HCT116 (cell line): Measurements from ENCODE around the gene LHFPL6. TPM values are rescaled to one million over a fixed set of nuclear protein-coding genes. Genes with fewer than 3 reads are reported as not detected.

Experiments used
- ATAC-seq: fragments of 200-7000 bp; cut with Tn5 transposase; 2 replicates; pipeline ENCODE4 v1.9.1; 2020; ENCODE audit warnings: mild to moderate bottlenecking, moderate library complexity
- BruUV-seq: library from RNA; stranded (reverse); fragments of 400-500 nt; replicated peaks from 2 replicates; lab custom pipeline; 2021; lab: Mats Ljungman, UMichigan
- CTCF ChIA-PET: fragments of 300-600 bp; sonication (Branson Sonifier 250); formaldehyde crosslinking; loops from one replicate; lab custom pipeline; 2021; ENCODE audit warnings: antibody characterized with exemption; lab: Charles Lee
- POLR2A ChIA-PET: fragments of 300-600, 350-600 bp; sonication (Branson Sonifier 250); formaldehyde crosslinking; loops from one replicate; lab custom pipeline; 2021; ENCODE audit warnings: antibody characterized with exemption; lab: Charles Lee
- RAD21 ChIA-PET, 2 experiments: fragments of 300-600 bp; sonication (Branson Sonifier 250); formaldehyde crosslinking; loops; one replicate each; lab custom pipeline; 2023; ENCODE audit warnings: low total read pairs in 2 of 2; ENCODE audit not compliant: uncharacterized antibody in 2 of 2, unreplicated experiment in 2 of 2, low non-redundant PET in 1 of 2; lab: Charles Lee
- DNase-seq: peaks from one replicate; pipeline ENCODE4 v3.0.0-alpha.2; 2010; ENCODE audit warnings: low read depth, low spot score
- H2AFZ ChIP-seq: fragments of 200-600 bp; shearing (Covaris generic), sonication (generic); 2 replicates; pipeline ENCODE4 v1.6.1; 2017; ENCODE audit warnings: low read depth, mixed run types, mixed read lengths, antibody characterized with exemption, low read length; ENCODE audit not compliant: poor library complexity, severe bottlenecking
- H3K27ac ChIP-seq: 2 replicates; pipeline ENCODE4 v1.5.1; 2012; ENCODE audit warnings: low read depth, low read length
- H3K27me3 ChIP-seq: fragments of 200-600 bp; sonication (generic); 2 replicates; pipeline ENCODE4 v1.6.1; 2016; ENCODE audit warnings: mixed run types, low read length, mixed read lengths; ENCODE audit not compliant: insufficient read depth
- H3K36me3 ChIP-seq, 2 experiments: fragments of 200-500 bp in 1 of 2; fragments of 200-600 bp in 1 of 2; sonication (Bioruptor generic) in 1 of 2; sonication (generic) in 1 of 2; 2 replicates each; pipeline versions ENCODE4 v1.5.1 to v1.6.1; 2014 to 2016; ENCODE audit warnings: low read length in 2 of 2, inconsistent platforms in 1 of 2, mixed read lengths in 1 of 2, mixed run types in 1 of 2; ENCODE audit not compliant: insufficient read depth in 2 of 2, control insufficient read depth in 1 of 2
- H3K4me1 ChIP-seq, 2 experiments: fragments of 200-600 bp in 1 of 2; sonication (generic) in 1 of 2; 2 replicates each; pipeline versions ENCODE4 v1.5.1 to v1.6.1; 2012 to 2017; ENCODE audit warnings: low read length in 2 of 2, inconsistent platforms in 1 of 2, mild to moderate bottlenecking in 1 of 2, mixed read lengths in 1 of 2, mixed run types in 1 of 2, moderate library complexity in 1 of 2; ENCODE audit not compliant: insufficient read depth in 2 of 2, control insufficient read depth in 1 of 2
- H3K4me2 ChIP-seq: fragments of 200-600 bp; sonication (generic); 2 replicates; pipeline ENCODE4 v1.6.1; 2017; ENCODE audit warnings: mixed run types, low read length, mixed read lengths
- H3K4me3 ChIP-seq, 2 experiments: fragments of 200-600 bp in 1 of 2; sonication (generic) in 1 of 2; replicated peaks in 1 of 2; 2 replicates each; pipeline ENCODE4 v1.5.1; 2011 to 2016; ENCODE audit warnings: low read length in 2 of 2, control low read depth in 1 of 2, low read depth in 1 of 2, mild to moderate bottlenecking in 1 of 2, mixed read lengths in 1 of 2, mixed run types in 1 of 2
- H3K79me2 ChIP-seq: fragments of 200-600 bp; sonication (generic); 2 replicates; pipeline ENCODE4 v1.6.1; 2017; ENCODE audit warnings: mild to moderate bottlenecking, mixed run types, low read length, moderate library complexity, mixed read lengths; ENCODE audit not compliant: insufficient read depth
- H3K9ac ChIP-seq: fragments of 200-600 bp; sonication (generic); 2 replicates; pipeline ENCODE4 v1.6.1; 2016; ENCODE audit warnings: low read length, mixed read lengths
- H3K9me2 ChIP-seq: fragments of 200-600 bp; sonication (generic), shearing (Covaris generic); 2 replicates; pipeline ENCODE4 v1.6.1; 2017; ENCODE audit warnings: mixed run types, mild to moderate bottlenecking, moderate library complexity; ENCODE audit not compliant: insufficient read depth
- H3K9me3 ChIP-seq, 2 experiments: fragments of 200-500 bp in 1 of 2; fragments of 200-600 bp in 1 of 2; sonication (Bioruptor generic) in 1 of 2; sonication (generic) in 1 of 2; 2 replicates each; pipeline ENCODE4 v1.6.1; 2014 to 2017; ENCODE audit warnings: low read length in 2 of 2, mixed read lengths in 2 of 2, inconsistent platforms in 1 of 2, low read depth in 1 of 2, mild to moderate bottlenecking in 1 of 2, mixed run types in 1 of 2, moderate library complexity in 1 of 2; ENCODE audit not compliant: control insufficient read depth in 1 of 2, insufficient read depth in 1 of 2
- H4K20me1 ChIP-seq: fragments of 200-600 bp; sonication (generic), shearing (Covaris generic); 2 replicates; pipeline ENCODE4 v1.6.1; 2017; ENCODE audit warnings: mixed run types, mild to moderate bottlenecking, moderate library complexity; ENCODE audit not compliant: insufficient read depth
- ATF3 ChIP-seq: IDR thresholded peaks from 2 replicates; pipeline ENCODE4 v1.6.1; 2012
- CEBPB ChIP-seq: IDR thresholded peaks from 2 replicates; pipeline ENCODE4 v1.6.1; 2012; ENCODE audit warnings: low read depth
- FOSL1 ChIP-seq: IDR thresholded peaks from 2 replicates; pipeline ENCODE4 v1.6.1; 2012; ENCODE audit warnings: low read depth
- JUND ChIP-seq: IDR thresholded peaks from 2 replicates; pipeline ENCODE4 v1.6.1; 2012
- POLR2A ChIP-seq: IDR thresholded peaks from 2 replicates; pipeline ENCODE4 v1.7.0; 2011; ENCODE audit warnings: borderline replicate concordance; ENCODE audit not compliant: insufficient read depth, insufficient read length; ENCODE audit errors: extremely low read depth
- POLR2AphosphoS5 ChIP-seq: IDR thresholded peaks from 2 replicates; pipeline ENCODE4 v1.6.1; 2011; ENCODE audit warnings: mild to moderate bottlenecking, low read depth, low read length, moderate library complexity
- RAD21 ChIP-seq: IDR thresholded peaks from 2 replicates; pipeline ENCODE4 v1.6.1; 2012; ENCODE audit warnings: low read depth, mild to moderate bottlenecking
- SP1 ChIP-seq: IDR thresholded peaks from 2 replicates; pipeline ENCODE4 v1.6.1; 2012; ENCODE audit warnings: low read depth
- TCF7L2 ChIP-seq: IDR thresholded peaks from 2 replicates; pipeline ENCODE4 v1.7.0; 2011; ENCODE audit warnings: borderline replicate concordance, inconsistent platforms; ENCODE audit not compliant: insufficient read depth, insufficient read length; ENCODE audit errors: extremely low read depth
- YY1 ChIP-seq: IDR thresholded peaks from 2 replicates; pipeline ENCODE4 v1.6.1; 2011; ENCODE audit warnings: low read length, low read depth, moderate library complexity, mild to moderate bottlenecking; ENCODE audit not compliant: insufficient replicate concordance; ENCODE audit errors: extremely low read depth
- ZBTB33 ChIP-seq: IDR thresholded peaks from 2 replicates; pipeline ENCODE4 v1.6.1; 2011; ENCODE audit warnings: mild to moderate bottlenecking, low read length, moderate library complexity; ENCODE audit not compliant: insufficient replicate concordance; ENCODE audit errors: extremely low read depth
- ZFX ChIP-seq: fragments of 450-650 bp; IDR thresholded peaks from 2 replicates; pipeline ENCODE4 v1.6.1; 2017
- ZNF274 ChIP-seq: fragments of 200-500 bp; sonication (Bioruptor generic); IDR thresholded peaks from 2 replicates; pipeline ENCODE4 v1.6.1; 2014; ENCODE audit warnings: mild to moderate bottlenecking, low read depth, low read length, inconsistent platforms
- intact Hi-C: fragments of 100-400 bp; cut with micrococcal nuclease; formaldehyde crosslinking; loops from 2 replicates; pipeline ENCODE4 v1.10.0; 2022
- total RNA-seq: library from RNA; stranded (reverse); gene quantifications from one replicate; pipeline ENCODE4 v1.2.1, GENCODE V29; 2021; ENCODE audit not compliant: unreplicated experiment
- TF ChIP-seq, protein P1 (sequence below), 3 experiments: fragments of 200-600 bp in 1 of 3; sonication (generic) in 1 of 3; IDR thresholded peaks in 2 of 3; conservative IDR thresholded peaks in 1 of 3; 2 replicates each; pipeline ENCODE4 v1.5.1; 2012 to 2017; ENCODE audit warnings: low read depth in 2 of 3, low read length in 2 of 3, antibody characterized with exemption in 1 of 3, borderline replicate concordance in 1 of 3, control low read depth in 1 of 3, mild to moderate bottlenecking in 1 of 3, mixed read lengths in 1 of 3, mixed run types in 1 of 3, moderate library complexity in 1 of 3; ENCODE audit not compliant: insufficient read depth in 1 of 3
- TF ChIP-seq, protein P2 (sequence below): IDR thresholded peaks from 2 replicates; pipeline ENCODE4 v1.6.1; 2012

The LHFPL6 gene
- total RNA-seq, 1 experiment from 2014 or later: 0.22 TPM

- TF ChIP-seq ZBTB33 (no peak), JUND (no peak), POLR2A (no peak), ZNF274 (no peak), TCF7L2 (no peak), ATF3 (no peak)
These were observed 281.4 kb downstream of the LHFPL6 start (continued) for GRCh38 chr13:39321574-39321973.

DNA sequence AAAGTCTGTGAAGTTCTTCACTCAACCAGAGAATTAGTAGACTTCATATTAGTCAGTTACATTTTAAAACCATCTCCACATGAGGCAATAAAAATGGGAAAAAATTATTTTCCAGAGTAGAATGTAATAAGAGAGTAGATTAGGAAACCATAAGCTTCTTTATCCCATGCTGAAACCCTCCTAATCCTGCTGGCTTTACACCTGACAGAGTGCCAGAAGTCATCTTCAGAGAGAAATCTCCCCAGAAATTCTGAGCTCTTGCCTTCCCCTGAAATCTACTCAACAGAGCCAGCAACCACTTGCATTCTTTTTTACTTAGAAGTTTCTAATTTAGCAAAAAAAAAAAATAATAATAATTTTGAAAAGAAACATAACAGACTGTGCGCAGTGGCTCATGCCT is 284.8 kb downstream of the LHFPL6 start:
- Histone ChIP-seq H3K4me1 (no peaks in the 10 kb centered on the region), H3K9ac (no peak overlapping the region), H3K4me3 (no peak overlapping the region), H3K27me3 (peaks cover 28% of the 10 kb centered on the region), H3K79me2 (no peaks in the 10 kb centered on the region), H4K20me1 (no peaks in the 10 kb centered on the region), H2AFZ (no peak overlapping the region), H3K36me3 (no peaks in the 10 kb centered on the region), H3K9me3 (no peaks in the 10 kb centered on the region), H3K4me2 (no peak overlapping the region), H3K27ac (no peak overlapping the region), H3K9me2 (no peaks in the 10 kb centered on the region)
- intact Hi-C loops: no loop called here
- ChIA-PET POLR2A (no interaction called here), CTCF (no interaction called here), RAD21 (no interaction called here)
- DNase-seq (no peak), ATAC-seq (no peak)
- no TSS peak for BruUV-seq
- TF ChIP-seq POLR2AphosphoS5: no peak
- TF ChIP-seq CEBPB: no peak
- TF ChIP-seq ATF3: no peak
- no peak for TF ChIP-seq JUND
- no peak for TF ChIP-seq ZBTB33
- no peak for TF ChIP-seq ZNF274
- no peak for TF ChIP-seq TCF7L2
- TF ChIP-seq, protein P1, sequence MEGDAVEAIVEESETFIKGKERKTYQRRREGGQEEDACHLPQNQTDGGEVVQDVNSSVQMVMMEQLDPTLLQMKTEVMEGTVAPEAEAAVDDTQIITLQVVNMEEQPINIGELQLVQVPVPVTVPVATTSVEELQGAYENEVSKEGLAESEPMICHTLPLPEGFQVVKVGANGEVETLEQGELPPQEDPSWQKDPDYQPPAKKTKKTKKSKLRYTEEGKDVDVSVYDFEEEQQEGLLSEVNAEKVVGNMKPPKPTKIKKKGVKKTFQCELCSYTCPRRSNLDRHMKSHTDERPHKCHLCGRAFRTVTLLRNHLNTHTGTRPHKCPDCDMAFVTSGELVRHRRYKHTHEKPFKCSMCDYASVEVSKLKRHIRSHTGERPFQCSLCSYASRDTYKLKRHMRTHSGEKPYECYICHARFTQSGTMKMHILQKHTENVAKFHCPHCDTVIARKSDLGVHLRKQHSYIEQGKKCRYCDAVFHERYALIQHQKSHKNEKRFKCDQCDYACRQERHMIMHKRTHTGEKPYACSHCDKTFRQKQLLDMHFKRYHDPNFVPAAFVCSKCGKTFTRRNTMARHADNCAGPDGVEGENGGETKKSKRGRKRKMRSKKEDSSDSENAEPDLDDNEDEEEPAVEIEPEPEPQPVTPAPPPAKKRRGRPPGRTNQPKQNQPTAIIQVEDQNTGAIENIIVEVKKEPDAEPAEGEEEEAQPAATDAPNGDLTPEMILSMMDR (IDR thresholded peaks at IDR 0.05 in 2 of 3, conservative IDR thresholded peaks at IDR 0.05 in 1 of 3; ENCODE audit: borderline replicate concordance in 1 of 3, insufficient read depth in 1 of 3, low read depth in 2 of 3, low read length in 2 of 3): no peak
- no peak for TF ChIP-seq POLR2A
- no peak for TF ChIP-seq ZFX
- TF ChIP-seq, protein P2, sequence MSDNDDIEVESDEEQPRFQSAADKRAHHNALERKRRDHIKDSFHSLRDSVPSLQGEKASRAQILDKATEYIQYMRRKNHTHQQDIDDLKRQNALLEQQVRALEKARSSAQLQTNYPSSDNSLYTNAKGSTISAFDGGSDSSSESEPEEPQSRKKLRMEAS: no peak
- TF ChIP-seq SP1: no peak
- no peak for TF ChIP-seq RAD21
- TF ChIP-seq FOSL1: no peak
- no peak for TF ChIP-seq YY1
